ENCODE measurements around the gene SCNN1A.

SCNN1A gene

DNA sequence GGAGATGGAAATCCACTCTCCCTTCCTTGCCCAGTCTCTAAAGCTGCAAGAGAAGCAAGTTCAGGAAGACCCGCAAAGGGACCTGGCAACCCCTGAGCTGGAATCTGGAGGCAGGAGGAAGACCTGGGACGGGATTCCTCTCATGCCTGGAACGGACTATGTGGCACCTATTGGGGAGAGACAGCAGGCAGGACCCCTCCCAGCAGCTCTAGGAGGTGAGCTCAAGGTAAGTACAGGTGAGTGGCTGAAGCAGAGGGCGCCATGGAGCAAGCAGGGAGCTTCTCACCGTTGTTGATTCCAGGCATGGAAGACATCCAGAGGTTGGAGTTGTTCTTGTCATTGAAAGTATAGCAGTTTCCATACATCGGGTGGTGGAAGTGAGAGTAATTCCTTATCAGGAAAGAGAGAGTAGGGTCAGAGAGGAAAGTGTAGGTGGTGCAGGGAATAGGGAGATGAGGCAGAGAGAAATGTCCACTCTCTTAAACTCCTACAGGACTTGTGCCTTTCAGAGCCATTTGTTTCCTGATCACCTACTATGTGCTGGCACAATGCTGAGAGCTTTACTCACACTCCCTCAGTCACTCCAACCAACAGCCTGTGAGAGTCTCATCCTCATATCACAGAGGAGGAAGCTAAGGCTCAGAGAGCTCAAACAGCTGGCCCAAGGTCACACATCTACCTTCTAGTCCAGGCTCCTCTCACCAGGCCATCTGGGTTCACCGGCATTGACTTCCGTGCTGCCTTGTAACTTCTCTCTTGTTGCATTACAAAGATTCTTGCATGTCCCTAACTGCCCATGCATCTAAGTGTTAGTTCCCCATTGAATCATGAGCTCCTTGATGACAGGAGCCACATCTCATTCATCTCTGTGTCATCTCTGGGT lies 19.6 kb downstream of the SCNN1A start:
- no peak overlapping the region for H3K4me3 ChIP-seq (ENCODE audit: control insufficient read depth, low read depth, low read length)
- no peak for DNase-seq (ENCODE audit: low read depth)
- TF ChIP-seq, protein P1, sequence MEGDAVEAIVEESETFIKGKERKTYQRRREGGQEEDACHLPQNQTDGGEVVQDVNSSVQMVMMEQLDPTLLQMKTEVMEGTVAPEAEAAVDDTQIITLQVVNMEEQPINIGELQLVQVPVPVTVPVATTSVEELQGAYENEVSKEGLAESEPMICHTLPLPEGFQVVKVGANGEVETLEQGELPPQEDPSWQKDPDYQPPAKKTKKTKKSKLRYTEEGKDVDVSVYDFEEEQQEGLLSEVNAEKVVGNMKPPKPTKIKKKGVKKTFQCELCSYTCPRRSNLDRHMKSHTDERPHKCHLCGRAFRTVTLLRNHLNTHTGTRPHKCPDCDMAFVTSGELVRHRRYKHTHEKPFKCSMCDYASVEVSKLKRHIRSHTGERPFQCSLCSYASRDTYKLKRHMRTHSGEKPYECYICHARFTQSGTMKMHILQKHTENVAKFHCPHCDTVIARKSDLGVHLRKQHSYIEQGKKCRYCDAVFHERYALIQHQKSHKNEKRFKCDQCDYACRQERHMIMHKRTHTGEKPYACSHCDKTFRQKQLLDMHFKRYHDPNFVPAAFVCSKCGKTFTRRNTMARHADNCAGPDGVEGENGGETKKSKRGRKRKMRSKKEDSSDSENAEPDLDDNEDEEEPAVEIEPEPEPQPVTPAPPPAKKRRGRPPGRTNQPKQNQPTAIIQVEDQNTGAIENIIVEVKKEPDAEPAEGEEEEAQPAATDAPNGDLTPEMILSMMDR (conservative IDR thresholded peaks at IDR 0.05; ENCODE audit: control insufficient read depth, insufficient read depth, low read depth, low read length), result no peak

GRCh38 chr12:6354495-6355393 lies 20.6 kb downstream of the SCNN1A start:
- no peak overlapping the region for H3K4me3 ChIP-seq (ENCODE audit: control insufficient read depth, low read depth, low read length)
- no peak for DNase-seq (ENCODE audit: low read depth)
- TF ChIP-seq, protein P1 (conservative IDR thresholded peaks at IDR 0.05; ENCODE audit: control insufficient read depth, insufficient read depth, low read depth, low read length), result no peak

DNA sequence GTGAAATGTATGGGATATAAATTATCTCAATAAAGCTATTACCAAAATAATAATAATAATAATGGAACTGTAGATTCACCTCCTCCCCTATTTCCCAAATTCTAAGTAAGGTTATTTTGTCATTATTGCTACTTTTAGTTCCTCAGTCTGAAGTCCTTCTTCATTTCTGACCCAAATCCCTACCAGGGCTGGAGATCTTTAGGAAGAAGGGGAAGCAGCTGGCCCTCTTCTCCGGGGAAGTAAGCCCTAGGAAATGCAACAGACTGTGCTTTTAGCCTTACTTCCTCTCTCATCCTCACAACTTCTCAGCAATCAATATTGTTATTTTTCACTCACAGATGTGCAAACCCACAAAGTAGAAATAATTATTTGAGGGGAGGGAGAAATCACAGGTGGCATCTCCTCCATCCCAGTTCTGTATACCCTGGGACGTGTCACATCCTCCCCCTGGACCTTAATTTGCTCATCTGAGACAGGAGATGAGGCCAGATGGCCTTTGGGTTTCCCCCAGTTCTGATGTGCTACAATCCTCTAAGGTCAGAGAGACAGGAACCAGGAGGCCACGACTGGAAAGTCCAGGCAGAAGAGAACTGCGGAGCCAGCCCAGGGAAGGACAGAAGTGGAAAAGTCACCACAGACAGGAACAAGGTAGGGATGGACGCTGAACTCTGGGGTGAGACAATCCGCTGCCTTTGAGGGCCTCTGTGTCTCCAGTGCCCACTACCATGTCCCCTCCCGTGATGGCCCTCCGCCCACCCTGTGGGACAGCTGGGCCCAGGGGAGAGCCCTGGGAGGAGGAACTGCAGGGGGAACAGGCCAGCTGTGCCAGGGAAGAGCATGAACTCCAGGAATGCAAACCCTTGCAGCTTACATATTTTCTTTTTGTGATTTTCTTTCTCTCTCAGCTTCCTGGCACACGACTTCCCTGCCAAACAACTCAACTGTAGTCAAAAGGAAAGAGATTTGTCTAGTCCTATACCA lies 22.9 kb downstream of the SCNN1A start:
- TF ChIP-seq, protein P1 (conservative IDR thresholded peaks at IDR 0.05; ENCODE audit: control insufficient read depth, insufficient read depth, low read depth, low read length), result no peak
- no peak for DNase-seq (ENCODE audit: low read depth)
- no peak overlapping the region for H3K4me3 ChIP-seq (ENCODE audit: control insufficient read depth, low read depth, low read length)

- TF ChIP-seq, protein P1 (conservative IDR thresholded peaks at IDR 0.05; ENCODE audit: control insufficient read depth, insufficient read depth, low read depth, low read length), result no peak
- H3K4me3 ChIP-seq (ENCODE audit: control insufficient read depth, low read depth, low read length), result no peak overlapping the region
- no peak for DNase-seq (ENCODE audit: low read depth)
Observed at GRCh38 chr12:6351622-6352021, 23.7 kb downstream of the SCNN1A start.

GRCh38 chr12:6347367-6348338 lies 27.7 kb downstream of the SCNN1A start:
- H3K4me3 ChIP-seq (ENCODE audit: control insufficient read depth, low read depth, low read length), result no peak overlapping the region
- DNase-seq (ENCODE audit: low read depth), result peak; percentile 75
- TF ChIP-seq, protein P1 (conservative IDR thresholded peaks at IDR 0.05; ENCODE audit: control insufficient read depth, insufficient read depth, low read depth, low read length), result no peak
